Measurements from ENCODE around the gene RPTOR.
A peak's percentile ranks its signal among the peaks of the same experiment; 100 is the strongest.
"Not testable (repeated sequence)": the region's sequence is repeated elsewhere in the genome, so short reads cannot be mapped to it uniquely, and the experiment has no call there.

Gene RPTOR

GRCh38 chr17:80743181-80743771, 198.6 kb downstream of the RPTOR start:
- no peak for DNase-seq

GRCh38 chr17:80743973-80744372, 199.3 kb downstream of the RPTOR start:
- peaks cover 56% of the 10 kb centered on the region for H3K4me1 Mint-ChIP-seq

More at GRCh38 chr17:80743181-80743771, 198.6 kb downstream of the RPTOR start:
- ATAC-seq, result peak; percentile 77
- peak overlapping the region; percentile 83 for H3K27ac Mint-ChIP-seq
- peaks cover 47% of the 10 kb centered on the region for H3K36me3 Mint-ChIP-seq (ENCODE audit: low read depth)
- peaks cover 63% of the 10 kb centered on the region for H3K4me1 Mint-ChIP-seq
- peaks cover 11% of the 10 kb centered on the region for H3K9me3 Mint-ChIP-seq
- peak overlapping the region; percentile 52 for H3K4me3 Mint-ChIP-seq
- H3K27me3 Mint-ChIP-seq, result no peaks in the 10 kb centered on the region

GRCh38 chr17:80744725-80745124, 200.1 kb downstream of the RPTOR start:
- H3K4me3 Mint-ChIP-seq, H3K27ac Mint-ChIP-seq, ATAC-seq, H3K27me3 Mint-ChIP-seq, DNase-seq: not testable (repeated sequence)
- Mint-ChIP-seq H3K9me3 (peaks cover 11% of the 10 kb centered on the region), H3K36me3 (ENCODE audit: low read depth) (peaks cover 36% of the 10 kb centered on the region), H3K4me1 (peaks cover 50% of the 10 kb centered on the region)

More at GRCh38 chr17:80743973-80744372, 199.3 kb downstream of the RPTOR start:
- not testable (repeated sequence) for ATAC-seq, H3K27ac Mint-ChIP-seq, DNase-seq, H3K4me3 Mint-ChIP-seq, H3K27me3 Mint-ChIP-seq
- Mint-ChIP-seq H3K9me3 (peaks cover 11% of the 10 kb centered on the region), H3K36me3 (ENCODE audit: low read depth) (peaks cover 44% of the 10 kb centered on the region)

- Mint-ChIP-seq H3K4me3 (no peak overlapping the region), H3K36me3 (ENCODE audit: low read depth) (peaks cover 32% of the 10 kb centered on the region), H3K27ac (no peak overlapping the region), H3K27me3 (no peaks in the 10 kb centered on the region), H3K9me3 (peaks cover 11% of the 10 kb centered on the region), H3K4me1 (peaks cover 50% of the 10 kb centered on the region)
- no peak for ATAC-seq
- no peak for DNase-seq
These were observed 200.5 kb downstream of the RPTOR start for GRCh38 chr17:80745183-80745582.

GRCh38 chr17:80746262-80746935, 201.8 kb downstream of the RPTOR start:
- DNase-seq (no peak), ATAC-seq (no peak)
- H3K9me3 Mint-ChIP-seq, result peaks cover 7% of the 10 kb centered on the region
- H3K36me3 Mint-ChIP-seq (ENCODE audit: low read depth), result peaks cover 22% of the 10 kb centered on the region
- H3K27me3 Mint-ChIP-seq, result no peaks in the 10 kb centered on the region
- no peak overlapping the region for H3K4me3 Mint-ChIP-seq
- no peak overlapping the region for H3K27ac Mint-ChIP-seq
- peaks cover 53% of the 10 kb centered on the region for H3K4me1 Mint-ChIP-seq

- DNase-seq (no peak), ATAC-seq (no peak)
- Mint-ChIP-seq H3K27ac (no peak overlapping the region), H3K4me3 (no peak overlapping the region), H3K9me3 (peaks cover 7% of the 10 kb centered on the region), H3K4me1 (peaks cover 53% of the 10 kb centered on the region), H3K27me3 (no peaks in the 10 kb centered on the region), H3K36me3 (ENCODE audit: low read depth) (peaks cover 20% of the 10 kb centered on the region)
These were observed 202.8 kb downstream of the RPTOR start for GRCh38 chr17:80747469-80747868.

- Mint-ChIP-seq H3K4me3 (no peak overlapping the region), H3K27ac (peak overlapping the region; percentile 52), H3K27me3 (no peaks in the 10 kb centered on the region), H3K9me3 (peaks cover 7% of the 10 kb centered on the region), H3K4me1 (peaks cover 62% of the 10 kb centered on the region), H3K36me3 (ENCODE audit: low read depth) (peaks cover 34% of the 10 kb centered on the region)
- DNase-seq (no peak), ATAC-seq (no peak)
These were observed 205.0 kb downstream of the RPTOR start for GRCh38 chr17:80749611-80750010.

- peak overlapping the region; percentile 76 for H3K27ac Mint-ChIP-seq
- H3K4me1 Mint-ChIP-seq, result peaks cover 61% of the 10 kb centered on the region
These were observed 205.6 kb downstream of the RPTOR start for GRCh38 chr17:80750263-80750662.

GRCh38 chr17:80751070-80751945, 206.7 kb downstream of the RPTOR start:
- H3K36me3 Mint-ChIP-seq (ENCODE audit: low read depth), result peaks cover 43% of the 10 kb centered on the region
- no peaks in the 10 kb centered on the region for H3K27me3 Mint-ChIP-seq
- peaks cover 62% of the 10 kb centered on the region for H3K4me1 Mint-ChIP-seq
- ATAC-seq, result no peak
- no peak for DNase-seq
- peaks cover 7% of the 10 kb centered on the region for H3K9me3 Mint-ChIP-seq
- peak overlapping the region; percentile 76 for H3K27ac Mint-ChIP-seq
- H3K4me3 Mint-ChIP-seq, result no peak overlapping the region

More at GRCh38 chr17:80750263-80750662, 205.6 kb downstream of the RPTOR start:
- no peak overlapping the region for H3K4me3 Mint-ChIP-seq
- no peaks in the 10 kb centered on the region for H3K27me3 Mint-ChIP-seq
- peaks cover 7% of the 10 kb centered on the region for H3K9me3 Mint-ChIP-seq
- ATAC-seq, result peak; percentile 26
- peaks cover 36% of the 10 kb centered on the region for H3K36me3 Mint-ChIP-seq (ENCODE audit: low read depth)
- no peak for DNase-seq

GRCh38 chr17:80751946-80752581, 207.4 kb downstream of the RPTOR start:
- ATAC-seq (peak; percentile 47), DNase-seq (no peak)
- Mint-ChIP-seq H3K36me3 (ENCODE audit: low read depth) (peaks cover 43% of the 10 kb centered on the region), H3K27ac (peak overlapping the region; percentile 76), H3K4me3 (peak overlapping the region; percentile 48), H3K4me1 (peaks cover 64% of the 10 kb centered on the region), H3K27me3 (no peaks in the 10 kb centered on the region), H3K9me3 (peaks cover 7% of the 10 kb centered on the region)

GRCh38 chr17:80753685-80754345, 209.2 kb downstream of the RPTOR start:
- no peak overlapping the region for H3K4me3 Mint-ChIP-seq
- H3K9me3 Mint-ChIP-seq, result no peaks in the 10 kb centered on the region
- H3K27ac Mint-ChIP-seq, result peak overlapping the region; percentile 37
- no peaks in the 10 kb centered on the region for H3K27me3 Mint-ChIP-seq
- H3K36me3 Mint-ChIP-seq (ENCODE audit: low read depth), result peaks cover 50% of the 10 kb centered on the region
- H3K4me1 Mint-ChIP-seq, result peaks cover 77% of the 10 kb centered on the region
- no peak for ATAC-seq
- DNase-seq, result no peak

GRCh38 chr17:80754846-80755245, 210.2 kb downstream of the RPTOR start:
- H3K27ac Mint-ChIP-seq, result peak overlapping the region; percentile 81
- ATAC-seq, result no peak
- no peaks in the 10 kb centered on the region for H3K9me3 Mint-ChIP-seq
- peaks cover 56% of the 10 kb centered on the region for H3K36me3 Mint-ChIP-seq (ENCODE audit: low read depth)
- H3K27me3 Mint-ChIP-seq, result no peaks in the 10 kb centered on the region
- DNase-seq, result no peak
- H3K4me3 Mint-ChIP-seq, result no peak overlapping the region
- H3K4me1 Mint-ChIP-seq, result peaks cover 84% of the 10 kb centered on the region

GRCh38 chr17:80755650-80756405, 211.2 kb downstream of the RPTOR start:
- Mint-ChIP-seq H3K4me1 (peaks cover 84% of the 10 kb centered on the region), H3K4me3 (no peak overlapping the region), H3K27ac (peak overlapping the region; percentile 51), H3K36me3 (ENCODE audit: low read depth) (peaks cover 58% of the 10 kb centered on the region), H3K27me3 (no peaks in the 10 kb centered on the region), H3K9me3 (no peaks in the 10 kb centered on the region)
- ATAC-seq (no peak), DNase-seq (no peak)
